GF-D8 (cell line): ENCODE measurements around the gene RTN4RL1.

Experiments used
- DNase-seq: peaks from one replicate; lab custom pipeline; 2025; lab: John Stamatoyannopoulos, UW

The RTN4RL1 gene

DNA sequence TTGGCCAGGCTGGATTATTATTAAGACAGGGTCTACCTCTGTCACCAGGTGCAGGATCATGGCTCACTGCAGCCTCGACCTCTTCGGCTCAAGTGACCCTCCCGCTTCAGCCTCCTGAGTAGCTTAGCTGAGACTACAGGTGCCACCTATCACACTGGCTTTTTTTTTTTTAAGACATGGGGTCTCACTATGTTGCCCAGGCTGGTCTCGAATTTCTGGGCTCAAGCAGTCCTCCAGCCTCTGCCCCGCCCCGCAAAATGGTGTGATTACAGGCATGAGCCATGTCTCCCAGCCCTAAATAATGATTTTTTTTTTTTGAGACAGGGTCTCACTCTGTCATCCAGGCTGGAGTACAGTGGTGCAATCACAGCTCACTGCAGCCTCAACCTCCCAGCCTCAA is 22.5 kb upstream of the RTN4RL1 start:
- DNase-seq: no peak

DNA sequence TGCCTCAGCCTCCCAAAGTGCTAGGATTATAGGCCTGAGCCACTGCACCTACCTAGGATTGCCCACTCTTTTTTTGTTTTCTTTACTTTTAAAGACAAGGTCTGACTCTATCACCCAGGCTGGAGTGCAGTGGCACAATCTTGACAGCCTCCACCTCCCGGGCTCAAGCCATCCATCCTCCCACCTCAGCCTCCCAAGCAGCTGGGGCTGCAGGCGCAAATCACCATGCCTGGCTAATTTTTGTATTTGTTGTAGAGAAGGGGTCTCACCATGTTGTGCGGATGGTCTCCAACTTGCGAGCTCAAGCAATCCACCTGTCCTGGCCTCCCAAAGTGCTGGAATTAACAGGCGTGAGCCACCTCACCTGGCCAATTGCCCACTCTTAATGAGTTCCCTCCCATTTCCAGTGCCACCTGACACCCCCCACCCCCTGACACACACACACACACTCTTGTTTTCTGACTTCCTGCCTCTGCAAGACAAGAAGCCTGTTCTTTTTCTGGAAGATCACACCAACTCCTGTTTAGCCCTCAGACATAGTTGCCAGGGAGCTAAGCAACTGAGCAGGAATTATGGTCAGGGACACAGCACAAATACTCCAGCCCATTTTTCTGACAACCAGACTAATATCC is 19.2 kb upstream of the RTN4RL1 start:
- no peak for DNase-seq

DNA sequence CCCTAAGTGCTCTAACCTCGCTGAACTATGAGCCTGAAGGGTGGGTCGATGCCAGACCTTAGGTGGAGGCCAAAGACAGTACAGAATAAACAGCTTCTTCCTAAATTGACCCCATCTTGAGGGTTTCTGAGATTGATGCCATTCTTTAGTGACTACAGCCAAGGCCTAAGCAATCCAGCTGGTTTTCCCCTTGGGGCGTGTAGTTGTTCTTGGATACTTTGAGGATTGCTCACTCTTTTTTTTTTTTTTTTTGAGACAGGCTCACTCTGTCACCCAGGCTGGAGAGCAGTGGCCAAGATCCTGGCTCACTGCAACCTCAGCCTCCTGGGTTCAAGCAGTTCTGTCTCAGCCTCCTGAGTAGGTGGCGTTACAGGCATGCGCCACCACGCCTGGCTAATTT is 18.7 kb upstream of the RTN4RL1 start:
- DNase-seq: no peak

GRCh38 chr17:2042933-2043332 is 17.8 kb upstream of the RTN4RL1 start:
- no peak for DNase-seq

DNA sequence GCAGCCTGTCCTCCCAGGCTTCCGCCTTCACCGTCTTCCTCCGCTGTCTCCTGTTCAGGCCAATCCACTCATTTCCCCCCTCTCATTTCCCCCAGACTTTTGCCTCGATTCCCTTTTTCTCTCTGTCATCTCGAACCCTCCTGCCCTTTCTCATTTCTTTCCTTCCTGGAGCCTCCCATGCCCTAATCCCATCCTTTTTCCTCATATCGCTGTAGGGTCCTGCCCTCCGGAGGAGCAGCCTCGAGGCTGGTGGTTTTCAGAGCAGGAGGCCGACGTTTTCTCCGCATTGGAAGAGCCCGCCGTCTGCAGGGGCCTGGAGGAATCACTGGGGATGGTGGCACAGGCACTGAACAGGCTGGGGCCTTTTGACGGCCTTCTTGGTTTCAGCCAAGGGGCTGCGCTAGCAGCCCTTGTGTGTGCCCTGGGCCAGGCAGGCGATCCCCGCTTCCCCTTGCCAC is 17.3 kb upstream of the RTN4RL1 start:
- DNase-seq: no peak

DNA sequence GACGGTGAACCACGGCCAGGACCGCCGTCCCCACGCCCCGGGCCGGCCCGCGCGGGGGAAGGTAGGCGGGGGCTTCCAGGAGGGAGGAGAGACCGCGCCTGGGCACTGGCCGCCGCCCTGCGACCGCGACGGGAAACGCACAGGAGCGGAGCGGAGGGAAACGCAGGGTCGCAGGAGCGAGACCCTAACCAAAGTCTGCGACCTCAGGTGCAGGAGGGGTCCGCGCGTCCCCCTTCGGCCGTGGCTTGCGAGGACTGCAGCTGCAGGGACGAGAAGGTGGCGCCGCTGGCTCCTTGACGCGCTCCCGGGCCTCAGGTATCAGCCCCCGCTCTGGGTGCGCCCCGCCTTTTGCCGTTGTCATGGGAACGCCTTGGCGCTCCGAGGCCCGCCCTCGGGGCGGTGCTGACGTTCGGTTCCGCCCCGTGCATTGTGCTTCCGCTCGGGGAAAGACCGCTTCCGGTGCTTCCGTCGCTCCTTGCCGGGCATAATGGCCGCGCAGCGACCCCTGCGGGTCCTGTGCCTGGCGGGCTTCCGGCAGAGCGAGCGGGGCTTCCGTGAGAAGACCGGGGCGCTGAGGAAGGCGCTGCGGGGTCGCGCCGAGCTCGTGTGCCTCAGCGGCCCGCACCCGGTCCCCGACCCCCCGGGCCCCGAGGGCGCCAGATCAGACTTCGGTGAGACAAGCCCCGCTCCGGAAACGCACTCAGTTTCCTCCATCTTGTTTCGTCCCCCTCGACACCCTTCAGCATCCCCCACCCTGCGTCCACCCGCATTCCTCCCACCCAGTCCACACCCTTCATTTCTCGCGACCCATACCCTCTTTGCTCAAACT is 16.6 kb upstream of the RTN4RL1 start, which contains the start of gene OVCA2:
TSS of gene OVCA2 (plus strand) at position 462 of the 829 bp plus-strand sequence. CDS start at position 488, 26 bp downstream.
- DNase-seq: peak; percentile 15

DNA sequence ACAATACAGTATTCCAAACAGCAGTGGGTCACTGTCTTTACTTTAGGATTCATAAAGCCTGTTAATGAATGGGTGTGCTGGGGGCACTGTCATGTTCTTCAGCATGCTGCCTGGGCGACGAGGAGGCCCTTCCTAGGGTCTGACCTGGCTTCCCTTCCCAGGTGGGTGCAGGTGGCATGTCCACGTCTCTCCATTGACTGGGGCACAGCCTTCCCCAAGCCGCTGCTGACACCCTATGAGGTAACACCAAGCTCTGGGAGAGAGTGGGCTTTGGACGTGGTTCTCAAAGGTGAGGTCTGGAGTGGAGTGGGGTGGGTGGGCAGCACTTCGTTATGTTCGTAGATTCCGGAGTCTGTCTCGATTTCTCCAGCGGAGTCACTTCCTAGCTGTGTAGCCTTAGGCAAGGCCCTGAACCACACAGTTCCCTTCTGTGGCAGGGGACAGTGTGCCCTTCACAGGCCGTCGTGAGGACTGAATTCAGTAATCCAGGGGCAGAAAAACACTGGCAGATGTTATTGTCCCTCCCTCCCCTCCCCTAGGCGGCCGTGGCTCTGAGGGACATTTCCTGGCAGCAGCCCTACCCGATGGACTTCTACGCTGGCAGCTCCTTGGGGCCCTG is 15.9 kb upstream of the RTN4RL1 start:
- no peak for DNase-seq

- DNase-seq: no peak
Measured at GRCh38 chr17:2040219-2040827, 15.2 kb upstream of the RTN4RL1 start.

- DNase-seq: no peak
Measured at GRCh38 chr17:2037155-2037554, 12.0 kb upstream of the RTN4RL1 start.

DNA sequence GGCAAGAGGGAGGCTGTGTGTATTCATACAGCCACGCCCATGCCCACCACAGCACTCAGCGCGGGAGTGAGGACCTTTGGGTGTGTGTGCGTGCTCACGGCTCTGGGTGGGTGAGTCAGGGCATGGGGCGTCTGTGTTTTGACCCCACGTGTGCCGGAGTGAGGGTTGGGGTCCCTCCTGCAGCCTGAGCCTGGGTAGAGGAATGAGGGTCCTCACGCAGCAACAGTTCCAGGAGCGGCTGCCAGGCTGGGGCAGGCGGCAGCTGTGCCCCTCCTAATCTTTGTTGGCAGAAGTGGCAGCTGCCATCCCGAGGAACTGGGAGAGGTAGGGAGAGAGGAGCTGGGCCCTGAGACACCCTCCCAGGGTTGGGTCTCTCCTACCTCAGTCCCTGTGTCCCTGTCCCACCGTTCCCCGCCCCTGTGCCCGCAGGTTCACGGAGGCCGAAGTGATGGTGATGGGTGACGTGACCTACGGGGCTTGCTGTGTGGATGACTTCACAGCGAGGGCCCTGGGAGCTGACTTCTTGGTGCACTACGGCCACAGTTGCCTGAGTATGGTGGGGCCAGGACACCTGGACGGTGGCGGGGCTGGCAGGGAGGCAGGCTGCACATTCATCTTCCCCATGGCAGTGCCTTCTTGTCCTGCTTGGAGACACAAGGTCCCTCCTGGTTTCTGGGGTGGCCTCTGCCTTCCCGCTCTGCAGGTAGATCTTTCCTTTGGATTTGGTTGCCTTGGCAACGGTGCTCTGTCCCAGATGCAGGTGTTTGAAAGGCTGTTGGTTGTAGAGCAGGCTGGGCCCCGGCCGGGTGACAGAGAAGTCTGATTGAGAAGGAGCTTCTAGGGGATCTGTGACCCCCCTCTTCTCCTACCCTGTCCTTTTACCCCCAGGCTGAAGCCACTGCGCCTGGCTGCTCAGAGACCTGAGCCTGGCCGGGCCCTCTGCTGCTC is 10.7 kb upstream of the RTN4RL1 start:
- no peak for DNase-seq

DNA sequence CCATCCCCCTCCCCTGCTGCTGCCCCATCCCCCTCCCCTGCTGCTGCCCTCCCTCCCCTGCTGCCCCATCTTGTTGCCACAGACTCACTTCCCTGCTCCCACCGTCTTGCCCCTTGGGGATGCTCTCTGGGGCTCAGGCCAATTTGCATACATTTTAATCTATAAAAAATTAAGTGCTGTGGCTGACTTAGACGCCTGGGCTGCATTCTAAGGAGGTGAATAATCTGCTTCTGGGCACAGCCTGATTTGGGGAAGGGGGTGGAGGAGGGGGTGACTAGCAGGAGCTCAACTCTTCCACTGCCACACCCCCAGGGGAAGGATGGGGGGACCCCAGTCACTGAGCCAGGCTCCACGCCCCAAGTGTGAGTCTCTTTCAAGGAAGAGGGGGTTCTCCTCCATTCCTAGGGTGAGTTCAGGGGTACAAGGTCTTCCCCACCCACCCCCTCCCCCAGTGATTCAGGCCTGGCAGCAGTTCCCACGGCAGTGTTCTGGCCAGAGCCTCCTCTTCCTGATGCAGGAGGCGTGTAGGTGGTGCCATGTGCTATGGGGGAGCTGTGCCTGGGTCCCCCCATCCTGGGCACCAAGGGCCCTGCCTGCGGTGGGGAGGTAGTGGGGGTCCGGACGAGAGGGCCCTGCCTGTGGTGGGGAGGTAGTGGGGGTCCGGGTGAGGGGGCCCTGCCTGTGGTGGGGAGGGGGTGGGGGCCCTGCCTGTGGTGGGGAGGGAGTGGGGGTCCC is 9.8 kb upstream of the RTN4RL1 start:
- DNase-seq: no peak

DNA sequence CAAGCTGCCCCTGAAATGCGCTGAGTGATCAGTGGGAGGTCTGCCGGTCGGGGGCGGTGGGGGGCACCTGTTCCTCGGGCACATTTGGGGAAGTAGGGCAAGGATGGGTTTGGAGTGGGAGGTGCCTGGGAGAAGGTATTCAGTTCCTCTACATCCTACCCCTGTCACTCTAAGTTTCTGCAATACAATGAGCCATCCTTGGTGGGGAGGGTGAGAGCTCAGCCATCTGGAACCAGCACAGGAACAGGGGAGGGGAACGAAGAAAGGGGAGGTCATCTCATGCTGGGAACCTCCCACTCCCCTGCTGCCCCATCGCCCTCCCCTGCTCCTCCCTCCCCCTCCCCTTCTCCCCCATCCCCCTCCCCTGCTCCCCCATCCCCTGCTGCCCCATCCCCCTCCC is 9.0 kb upstream of the RTN4RL1 start:
- DNase-seq: no peak

DNA sequence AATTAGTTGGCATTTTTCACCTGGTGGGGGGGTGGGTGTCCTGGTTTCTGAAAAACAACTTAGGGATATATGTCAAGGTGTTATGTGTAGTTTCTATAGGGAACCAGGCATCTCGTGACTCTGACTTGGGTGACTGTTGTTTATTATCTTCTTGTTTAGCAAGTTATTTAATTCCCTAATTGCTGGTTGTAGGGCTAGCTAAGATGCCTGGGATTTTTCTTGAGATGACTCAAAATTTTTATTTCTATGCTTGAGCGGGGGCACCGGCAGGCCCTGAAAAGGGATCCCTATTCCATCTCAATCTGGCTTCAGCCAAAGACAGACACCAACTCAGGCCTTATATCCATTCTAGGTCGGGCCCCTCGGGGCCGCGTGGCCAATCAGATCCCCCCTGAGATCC is 8.0 kb upstream of the RTN4RL1 start:
- DNase-seq: no peak

DNA sequence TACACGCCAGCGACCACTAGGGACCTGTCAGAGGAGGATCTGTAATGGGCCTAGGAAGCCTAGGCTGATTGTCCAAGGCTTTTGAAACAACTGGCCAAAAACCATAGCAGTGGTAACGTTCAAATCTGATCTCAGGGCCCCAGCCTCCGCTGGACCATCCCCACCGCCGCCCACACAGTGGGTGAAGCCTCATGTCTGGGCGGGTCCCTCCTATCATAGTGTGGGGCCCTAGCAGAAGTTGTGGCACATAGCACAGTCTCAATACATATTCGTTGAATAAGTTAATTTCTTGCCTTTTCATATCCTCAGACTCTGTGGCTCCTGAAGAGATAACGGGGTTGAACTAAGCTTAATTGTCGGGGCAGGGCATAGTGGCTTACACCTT is 5.6 kb upstream of the RTN4RL1 start:
- DNase-seq: no peak

- peak; percentile 63 for DNase-seq
Measured at GRCh38 chr17:2029911-2030778, 5.0 kb upstream of the RTN4RL1 start, which contains the start of gene DPH1. Gene DPH1 (plus strand): TSS chr17:2030153. CDS start chr17:2030170, 17 bp downstream.

DNA sequence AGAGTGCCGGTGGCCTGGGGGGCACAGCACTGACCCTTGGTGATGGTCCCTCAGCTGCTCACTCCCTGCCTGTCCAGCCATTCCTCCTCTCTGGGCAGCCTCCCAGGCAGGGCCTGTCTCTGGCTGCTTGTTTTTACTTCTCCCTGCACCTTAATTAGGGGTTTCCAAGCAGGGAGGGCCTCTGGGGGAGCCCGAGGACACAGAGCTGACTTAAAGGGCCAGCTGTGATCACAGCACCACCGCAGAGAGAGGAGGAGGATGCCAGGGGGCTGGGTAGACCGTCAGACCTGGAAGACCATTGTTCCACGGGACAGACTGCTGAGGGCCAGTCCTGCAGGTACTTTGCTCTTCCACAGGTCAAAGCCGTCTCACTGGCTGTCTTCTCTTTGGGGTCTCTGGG is 3.6 kb upstream of the RTN4RL1 start:
- DNase-seq: no peak

- no peak for DNase-seq
Measured at GRCh38 chr17:2028234-2028614, 3.1 kb upstream of the RTN4RL1 start.

- no peak for DNase-seq
Measured at GRCh38 chr17:2027528-2028233, 2.5 kb upstream of the RTN4RL1 start.
